NCI-H2081 treated with DMSO at 0.1 percent for 48 hours (cell line): ENCODE data around the gene MICA.
"Not testable (repeated sequence)": the region's sequence is repeated elsewhere in the genome, so short reads cannot be mapped to it uniquely, and the experiment has no call there.

Experiments used
- DNase-seq: peaks from one replicate; lab custom pipeline; 2025; lab: John Stamatoyannopoulos, UW

MICA gene

GRCh38 chr6:31414148-31414770, 10.9 kb downstream of the MICA start:
- DNase-seq, result not testable (repeated sequence)

GRCh38 chr6:31414771-31415265, 11.4 kb downstream of the MICA start:
- DNase-seq, result no peak

GRCh38 chr6:31416394-31417014, 13.1 kb downstream of the MICA start:
- DNase-seq, result no peak

DNA sequence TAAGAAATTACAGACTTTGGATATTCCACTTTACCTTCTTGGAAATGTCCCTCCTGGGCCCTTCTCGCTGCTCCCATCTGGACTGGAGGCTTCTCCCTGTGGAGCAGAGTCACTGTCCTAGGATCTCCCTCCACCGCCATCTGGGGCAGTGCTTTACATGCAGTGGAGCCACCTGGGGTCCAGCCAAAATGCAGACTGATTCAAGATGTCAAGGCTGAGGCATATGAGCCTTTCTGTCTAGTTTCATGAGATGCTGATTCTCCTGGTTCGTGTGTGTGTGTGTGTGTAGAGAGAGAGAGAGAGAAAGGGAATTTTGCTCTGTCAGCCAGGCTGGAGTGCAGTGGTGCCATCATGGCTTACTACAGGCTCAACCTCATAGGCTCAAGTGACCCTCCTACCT, 14.9 kb downstream of the MICA start:
- no peak for DNase-seq

DNA sequence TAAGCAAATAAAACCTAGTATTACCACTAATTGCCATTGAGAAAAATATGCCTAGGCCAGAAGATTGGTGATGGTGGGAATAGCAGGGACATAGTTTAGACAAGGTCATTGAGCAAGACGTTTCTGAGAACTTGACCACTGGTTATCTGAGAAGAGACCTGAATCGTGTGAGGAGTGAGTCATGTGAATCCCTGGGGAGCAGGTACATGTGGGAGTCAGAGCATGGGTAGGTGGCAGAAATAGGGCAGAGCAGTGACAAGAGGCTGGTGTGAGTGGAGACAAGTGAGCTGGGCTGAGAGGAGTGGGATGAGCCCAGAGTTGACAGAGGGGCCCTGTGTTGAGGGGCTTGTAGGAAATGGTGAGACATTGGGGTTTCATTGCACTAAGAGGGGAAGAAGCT, 16.4 kb downstream of the MICA start:
- no peak for DNase-seq

GRCh38 chr6:31420546-31420945, 17.2 kb downstream of the MICA start:
- DNase-seq, result no peak

DNA sequence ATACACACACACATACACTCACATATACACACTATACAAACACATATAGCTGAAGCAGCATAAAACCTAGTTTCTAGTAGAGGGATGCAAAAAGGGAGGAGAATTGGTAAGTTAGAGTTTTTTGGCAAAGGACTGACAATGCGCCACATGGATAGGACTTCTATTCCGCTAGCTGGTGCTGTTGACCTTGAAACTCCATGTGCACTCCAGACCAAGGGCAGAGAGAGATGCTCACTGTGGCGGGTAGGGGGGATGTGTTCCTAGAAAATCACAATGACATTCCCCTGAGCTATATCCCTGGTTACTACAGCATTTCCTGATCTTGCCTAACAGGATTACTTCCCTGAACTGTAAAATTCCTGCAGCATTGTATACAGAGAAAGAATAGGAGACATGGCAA, 19.2 kb downstream of the MICA start:
- no peak for DNase-seq

- DNase-seq, result no peak
Observed at GRCh38 chr6:31423550-31423949, 20.2 kb downstream of the MICA start.

DNA sequence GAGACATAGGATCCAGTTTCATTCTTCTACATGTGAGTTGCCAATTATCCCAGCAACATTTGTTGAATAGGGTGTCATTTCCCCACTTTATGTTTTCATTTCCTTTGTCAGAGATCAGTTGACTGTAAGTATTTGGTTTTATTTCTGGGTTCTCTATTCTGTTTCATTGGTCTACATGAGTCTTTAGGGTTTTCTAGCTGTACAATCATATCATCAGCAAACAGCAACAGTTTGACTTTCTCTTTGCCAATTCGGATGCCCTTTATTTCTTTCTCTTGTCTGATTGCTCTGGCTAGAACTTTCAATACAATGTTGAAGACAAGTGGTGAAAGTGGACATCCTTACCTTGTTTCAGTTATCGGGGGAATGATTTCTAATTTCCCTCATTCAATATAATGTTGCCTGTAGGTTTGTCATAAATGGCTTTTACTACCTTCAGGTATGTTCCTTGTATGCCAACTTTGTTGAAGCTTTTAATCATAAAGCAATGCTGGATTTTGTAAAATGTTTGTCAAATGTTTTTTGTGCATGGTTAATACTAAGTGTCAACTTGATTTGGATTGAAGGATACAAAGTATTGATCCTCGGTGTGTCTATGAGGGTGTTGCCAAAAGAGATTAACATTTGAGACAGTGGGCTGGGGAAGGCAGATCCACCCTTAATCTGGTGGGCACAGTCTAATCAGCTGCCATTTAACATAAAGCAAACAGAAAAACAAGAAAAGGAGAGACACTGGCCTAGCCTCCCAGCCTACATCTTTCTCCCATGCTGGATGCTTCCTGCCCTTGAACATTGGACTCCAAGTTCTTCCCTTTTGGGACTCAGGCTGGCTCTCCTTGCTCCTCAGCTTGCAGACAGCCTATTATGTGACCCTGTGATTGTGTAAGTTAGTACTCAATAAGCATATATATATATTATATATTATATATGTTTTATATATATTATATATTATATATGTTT, 23.3 kb downstream of the MICA start:
- no peak for DNase-seq

DNA sequence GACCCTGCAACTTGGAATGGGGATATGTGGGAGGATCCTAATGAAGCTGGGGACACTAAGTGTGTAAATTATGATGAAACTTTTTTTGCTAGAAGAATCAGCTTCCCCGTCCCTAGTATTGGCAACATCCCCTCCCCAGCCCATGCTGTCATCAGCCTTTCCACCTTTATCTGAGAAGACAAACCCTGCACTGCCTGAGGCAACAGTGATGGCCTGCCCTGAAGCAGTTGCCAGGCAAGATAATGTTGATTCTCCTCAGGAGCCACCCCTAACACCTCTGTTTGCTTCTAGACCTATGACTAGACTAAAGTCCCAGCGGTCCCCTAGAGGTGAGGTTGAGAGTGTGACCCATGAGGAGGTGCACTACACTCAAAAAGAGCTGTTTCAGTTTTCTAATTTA, 27.1 kb downstream of the MICA start:
- no peak for DNase-seq

DNA sequence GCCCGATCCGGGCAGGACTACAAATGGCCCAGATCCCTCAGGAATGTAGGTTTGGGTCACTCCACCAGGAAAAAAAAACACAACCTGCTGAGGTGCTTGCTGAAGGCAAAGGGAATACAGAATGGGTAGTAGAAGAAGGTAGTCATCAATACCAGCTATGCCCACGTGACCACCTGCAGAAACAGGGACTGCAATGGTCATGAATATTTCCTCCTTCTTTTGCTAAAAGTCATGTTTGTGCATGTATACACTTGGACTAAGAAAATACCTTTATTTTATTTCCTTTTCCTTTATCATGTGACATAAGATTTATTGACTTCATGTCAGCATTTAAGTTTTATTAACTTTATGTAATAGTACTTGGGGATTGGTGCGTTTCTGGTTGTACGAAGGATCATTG, 31.7 kb downstream of the MICA start:
- not testable (repeated sequence) for DNase-seq

DNA sequence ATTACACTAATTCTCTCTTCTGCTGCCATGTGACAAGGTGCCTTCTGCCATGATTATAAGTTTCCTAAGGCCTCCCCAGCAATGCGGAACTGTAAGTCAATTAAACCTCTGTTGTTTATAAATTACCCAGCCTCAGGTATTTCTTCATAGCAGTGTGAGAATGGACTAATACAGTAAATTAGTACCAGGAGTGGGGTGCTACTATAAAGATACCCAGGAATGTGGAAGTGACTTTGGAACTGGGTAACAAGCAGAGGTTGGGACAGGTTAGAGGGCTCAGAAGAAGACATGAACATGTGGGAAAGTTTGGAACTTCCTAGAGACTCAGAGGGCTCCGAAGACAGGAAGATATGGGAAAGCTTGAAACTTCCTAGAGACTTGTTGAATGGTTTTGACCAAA, 34.8 kb downstream of the MICA start:
- no peak for DNase-seq

DNA sequence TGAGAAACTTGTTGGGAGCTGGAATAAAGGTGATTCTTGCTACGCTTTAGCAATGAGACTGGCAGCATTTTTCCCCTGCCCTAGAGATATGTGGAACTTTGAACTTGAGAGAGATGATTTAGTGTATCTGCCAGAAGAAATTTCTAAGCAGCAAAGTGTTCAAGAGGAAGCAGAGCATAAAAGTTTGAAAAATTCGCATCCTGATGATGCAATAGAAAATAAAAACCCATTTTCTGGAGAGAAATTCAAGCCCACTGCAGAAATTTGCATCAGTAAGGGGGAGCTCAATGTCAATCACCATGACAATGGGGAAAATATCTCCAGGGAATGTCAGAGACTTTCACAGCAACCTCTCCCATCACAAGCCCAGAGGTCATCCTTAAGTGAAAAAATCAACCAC, 35.3 kb downstream of the MICA start:
- DNase-seq, result no peak

- no peak for DNase-seq
Observed at GRCh38 chr6:31441365-31442267, 38.2 kb downstream of the MICA start.

DNA sequence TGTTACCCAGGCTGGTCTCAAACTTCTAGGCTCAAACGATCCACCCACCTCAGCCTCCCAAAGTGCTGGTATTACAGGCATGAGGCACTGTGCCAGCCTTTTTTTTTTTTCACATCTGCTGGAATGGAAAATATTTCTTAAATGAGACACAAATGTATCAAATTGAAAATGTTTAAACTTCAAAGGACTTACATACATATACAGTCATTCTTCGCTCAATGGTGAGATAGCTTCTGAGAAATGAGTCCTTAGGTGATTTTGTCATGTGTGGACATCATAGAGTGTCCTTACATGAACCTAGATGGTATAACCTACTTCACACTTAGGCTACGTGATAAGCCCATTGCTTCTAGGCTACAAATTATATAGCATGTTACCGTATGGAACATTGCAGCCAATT, 43.1 kb downstream of the MICA start:
- DNase-seq, result no peak

DNA sequence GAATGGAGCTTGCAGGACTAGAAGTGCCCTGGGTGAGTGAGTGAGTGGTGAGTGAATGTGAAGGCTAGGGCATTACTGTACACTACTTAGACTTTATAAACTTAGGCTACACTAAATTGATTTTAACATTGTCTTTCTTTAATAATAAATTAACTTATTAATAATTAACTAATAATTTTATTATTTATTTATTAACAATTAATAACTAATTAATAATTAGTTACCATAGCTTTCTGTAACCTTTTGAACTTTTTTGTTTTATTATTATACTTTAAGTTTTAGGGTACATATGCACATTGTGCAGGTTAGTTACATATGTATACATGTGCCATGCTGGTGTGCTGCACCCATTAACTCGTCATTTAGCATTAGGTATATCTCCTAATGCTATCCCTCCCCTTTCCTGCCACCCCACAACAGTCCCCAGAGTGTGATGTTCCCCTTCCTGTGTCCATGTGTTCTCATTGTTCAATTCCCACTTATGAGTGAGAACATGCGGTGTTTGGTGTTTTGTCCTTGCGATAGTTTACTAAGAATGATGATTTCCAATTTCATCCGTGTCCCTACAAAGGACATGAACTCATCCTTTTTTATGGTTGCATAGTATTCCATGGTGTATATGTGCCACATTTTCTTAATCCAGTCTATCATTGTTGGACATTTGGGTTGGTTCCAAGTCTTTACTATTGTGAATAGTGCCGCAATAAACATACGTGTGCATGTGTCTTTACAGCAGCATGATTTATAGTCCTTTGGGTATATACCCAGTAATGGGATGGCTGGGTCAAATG, 43.8 kb downstream of the MICA start:
- not testable (repeated sequence) for DNase-seq

DNA sequence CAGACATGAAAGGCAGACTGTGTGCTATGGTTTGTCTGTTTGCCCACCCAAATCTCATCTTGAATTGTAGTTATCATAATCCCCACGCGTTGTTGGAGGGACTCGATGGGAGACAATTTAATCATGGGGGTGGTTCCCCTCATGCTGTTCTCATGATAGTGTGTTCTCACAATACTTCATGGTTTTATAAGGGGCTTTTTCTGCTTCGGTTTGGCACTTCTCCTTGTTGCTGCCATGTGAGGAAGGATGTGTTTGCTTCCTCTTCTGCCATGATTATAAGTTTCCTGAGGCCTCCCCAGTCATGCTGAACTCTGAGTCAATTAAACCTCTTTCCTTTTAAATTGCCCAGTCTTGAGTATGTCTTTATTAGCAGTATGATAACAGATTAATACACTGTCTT, 47.4 kb downstream of the MICA start:
- DNase-seq, result no peak

GRCh38 chr6:31452859-31453258, 49.5 kb downstream of the MICA start:
- DNase-seq, result no peak

- DNase-seq, result no peak
Observed at GRCh38 chr6:31453259-31453658, 49.9 kb downstream of the MICA start.

DNA sequence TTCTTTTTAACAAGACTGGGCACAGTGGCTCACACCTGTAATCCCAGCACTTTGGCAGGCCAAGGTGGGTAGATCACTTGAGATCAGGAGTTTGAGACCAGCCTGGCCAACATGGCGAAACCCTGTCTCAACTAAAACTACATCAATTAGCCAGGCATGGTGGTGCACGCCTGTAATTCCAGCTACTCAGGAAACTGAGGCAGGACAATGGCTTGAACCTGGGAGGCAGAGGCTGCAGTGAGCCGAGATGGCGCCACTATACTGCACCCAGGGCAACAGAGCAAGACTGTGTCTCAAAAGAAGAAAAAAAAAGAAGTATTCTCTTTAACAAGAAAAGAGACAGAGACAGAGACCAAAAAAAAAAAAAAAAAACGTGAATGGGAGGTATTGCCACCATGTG, 56.5 kb downstream of the MICA start:
- DNase-seq, result not testable (repeated sequence)
